ENCODE results near the gene WWC1. TPM values are rescaled to one million over a fixed set of nuclear protein-coding genes. Genes with fewer than 3 reads are reported as not detected.

Gene WWC1
- total RNA-seq, 2 donors from 2014 or later: 2.7 to 8.1 TPM

GRCh38 chr5:168420461-168420860 lies 129.0 kb downstream of the WWC1 start:
- H3K36me3 ChIP-seq: no peaks in the 10 kb centered on the region
- no peak for DNase-seq (ENCODE audit: low spot score)
- no peaks in the 10 kb centered on the region for H3K9me3 ChIP-seq
- H3K4me3 ChIP-seq: no peak overlapping the region
- H3K27me3 ChIP-seq: no peaks in the 10 kb centered on the region
- no peak overlapping the region for H3K27ac ChIP-seq
- H3K4me1 ChIP-seq: no peaks in the 10 kb centered on the region
- no peak for TF ChIP-seq CTCF (IDR thresholded peaks at IDR 0.05)

GRCh38 chr5:168422431-168422830 lies 131.0 kb downstream of the WWC1 start:
- no peak overlapping the region for H3K4me3 ChIP-seq
- H3K27me3 ChIP-seq: no peaks in the 10 kb centered on the region
- no peaks in the 10 kb centered on the region for H3K36me3 ChIP-seq
- H3K27ac ChIP-seq: no peak overlapping the region
- no peak for TF ChIP-seq CTCF (IDR thresholded peaks at IDR 0.05)
- no peak for DNase-seq (ENCODE audit: low spot score)
- no peaks in the 10 kb centered on the region for H3K4me1 ChIP-seq
- H3K9me3 ChIP-seq: no peaks in the 10 kb centered on the region

GRCh38 chr5:168423478-168423877 lies 132.0 kb downstream of the WWC1 start:
- TF ChIP-seq CTCF (IDR thresholded peaks at IDR 0.05): no peak
- no peaks in the 10 kb centered on the region for H3K36me3 ChIP-seq
- no peaks in the 10 kb centered on the region for H3K27me3 ChIP-seq
- no peak overlapping the region for H3K27ac ChIP-seq
- no peaks in the 10 kb centered on the region for H3K4me1 ChIP-seq
- H3K9me3 ChIP-seq: no peaks in the 10 kb centered on the region
- no peak for DNase-seq (ENCODE audit: low spot score)
- H3K4me3 ChIP-seq: no peak overlapping the region

- TF ChIP-seq CTCF (IDR thresholded peaks at IDR 0.05): no peak
- DNase-seq (ENCODE audit: low spot score): no peak
- no peaks in the 10 kb centered on the region for H3K27me3 ChIP-seq
These were observed 132.5 kb downstream of the WWC1 start for GRCh38 chr5:168423971-168424370.

GRCh38 chr5:168424594-168425323 lies 133.3 kb downstream of the WWC1 start:
- Histone ChIP-seq H3K4me3 (no peak overlapping the region), H3K4me1 (no peaks in the 10 kb centered on the region), H3K9me3 (no peaks in the 10 kb centered on the region), H3K27me3 (no peaks in the 10 kb centered on the region), H3K36me3 (no peaks in the 10 kb centered on the region), H3K27ac (no peak overlapping the region)
- no peak for DNase-seq (ENCODE audit: low spot score)
- TF ChIP-seq CTCF (IDR thresholded peaks at IDR 0.05): no peak

More at GRCh38 chr5:168423971-168424370, 132.5 kb downstream of the WWC1 start:
- Histone ChIP-seq H3K4me1 (no peaks in the 10 kb centered on the region), H3K9me3 (no peaks in the 10 kb centered on the region), H3K27ac (no peak overlapping the region), H3K36me3 (no peaks in the 10 kb centered on the region), H3K4me3 (no peak overlapping the region)

All from right atrium auricular region (tissue), 2 donors.